Glutamatergic neuron (in vitro differentiated cells): Measurements from ENCODE around the gene CTLA4. TPM values are rescaled to one million over a fixed set of nuclear protein-coding genes. Genes with fewer than 3 reads are reported as not detected.
"Not testable (repeated sequence)": the region's sequence is repeated elsewhere in the genome, so short reads cannot be mapped to it uniquely, and the experiment has no call there.

Experiments
- DNase-seq: peaks from one replicate; pipeline ENCODE4 v3.0.0; 2022
- H3K27ac Mint-ChIP-seq: one replicate; pipeline ENCODE4 v1.8.0; 2020; ENCODE audit warnings: mild to moderate bottlenecking, mixed read lengths, inconsistent platforms; ENCODE audit not compliant: unreplicated experiment
- H3K27me3 Mint-ChIP-seq: one replicate; pipeline ENCODE4 v1.8.0; 2020; ENCODE audit warnings: mild to moderate bottlenecking, moderate library complexity, mixed read lengths, inconsistent platforms; ENCODE audit not compliant: unreplicated experiment
- H3K36me3 Mint-ChIP-seq: one replicate; pipeline ENCODE4 v1.8.0; 2020; ENCODE audit warnings: mild to moderate bottlenecking, mixed read lengths, inconsistent platforms; ENCODE audit not compliant: unreplicated experiment
- H3K4me1 Mint-ChIP-seq: one replicate; pipeline ENCODE4 v1.8.0; 2020; ENCODE audit warnings: mild to moderate bottlenecking, low read depth, mixed read lengths, inconsistent platforms; ENCODE audit not compliant: unreplicated experiment
- H3K4me3 Mint-ChIP-seq: one replicate; pipeline ENCODE4 v1.8.0; 2020; ENCODE audit warnings: mild to moderate bottlenecking, mixed read lengths, inconsistent platforms; ENCODE audit not compliant: unreplicated experiment
- H3K9me3 Mint-ChIP-seq: one replicate; pipeline ENCODE4 v1.8.0; 2020; ENCODE audit warnings: mild to moderate bottlenecking, moderate library complexity, mixed read lengths, inconsistent platforms; ENCODE audit not compliant: unreplicated experiment
- total RNA-seq: library from RNA; stranded (reverse); fragmentation: NEBNext Ultra II Directional; extraction: Animal tissue kit (Norgen Biotek cat#: 25700); gene quantifications from one replicate; pipeline ENCODE4 v1.2.1, GENCODE V29; 2021; ENCODE audit not compliant: unreplicated experiment
- TF ChIP-seq, protein P1 (sequence below): fragments of 200-600 bp; sonication (generic); IDR thresholded peaks from one replicate; pipeline ENCODE4 v1.5.0; 2021; ENCODE audit not compliant: partially characterized antibody, unreplicated experiment

The CTLA4 gene
- total RNA-seq, 1 donor from 2014 or later: not detected

DNA sequence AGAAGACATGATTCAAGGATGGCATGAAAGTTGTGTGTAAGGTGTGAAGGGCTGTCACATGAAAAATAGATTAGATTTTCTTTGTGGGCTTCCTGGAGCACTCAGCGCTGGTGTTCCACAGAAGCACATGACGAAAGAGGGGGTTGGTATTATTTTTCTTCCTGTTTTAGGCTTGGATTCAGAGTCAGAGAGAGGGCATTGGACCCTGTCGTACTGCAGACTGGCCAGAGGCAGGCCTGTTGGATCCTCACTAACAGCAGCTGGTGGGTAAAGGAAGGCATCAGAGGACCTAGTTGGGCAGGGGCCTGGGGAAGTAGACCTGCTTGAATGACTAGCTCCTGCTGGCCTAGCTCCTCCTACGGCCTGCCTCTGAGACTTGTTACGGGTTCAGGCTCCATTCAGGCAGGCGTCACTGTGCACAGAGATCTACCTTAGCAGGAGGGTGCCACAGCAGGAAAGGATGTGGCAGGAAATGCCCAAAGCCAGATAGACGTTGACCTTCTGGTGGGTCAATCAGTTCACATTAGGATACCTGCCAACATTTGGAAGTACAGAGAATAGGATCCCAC lies 13.1 kb downstream of the CTLA4 start:
- Mint-ChIP-seq H3K36me3 (no peaks in the 10 kb centered on the region), H3K27ac (no peak overlapping the region), H3K9me3 (no peaks in the 10 kb centered on the region), H3K4me3 (no peak overlapping the region), H3K4me1 (no peaks in the 10 kb centered on the region), H3K27me3 (no peaks in the 10 kb centered on the region)
- DNase-seq: no peak
- TF ChIP-seq, protein P1, sequence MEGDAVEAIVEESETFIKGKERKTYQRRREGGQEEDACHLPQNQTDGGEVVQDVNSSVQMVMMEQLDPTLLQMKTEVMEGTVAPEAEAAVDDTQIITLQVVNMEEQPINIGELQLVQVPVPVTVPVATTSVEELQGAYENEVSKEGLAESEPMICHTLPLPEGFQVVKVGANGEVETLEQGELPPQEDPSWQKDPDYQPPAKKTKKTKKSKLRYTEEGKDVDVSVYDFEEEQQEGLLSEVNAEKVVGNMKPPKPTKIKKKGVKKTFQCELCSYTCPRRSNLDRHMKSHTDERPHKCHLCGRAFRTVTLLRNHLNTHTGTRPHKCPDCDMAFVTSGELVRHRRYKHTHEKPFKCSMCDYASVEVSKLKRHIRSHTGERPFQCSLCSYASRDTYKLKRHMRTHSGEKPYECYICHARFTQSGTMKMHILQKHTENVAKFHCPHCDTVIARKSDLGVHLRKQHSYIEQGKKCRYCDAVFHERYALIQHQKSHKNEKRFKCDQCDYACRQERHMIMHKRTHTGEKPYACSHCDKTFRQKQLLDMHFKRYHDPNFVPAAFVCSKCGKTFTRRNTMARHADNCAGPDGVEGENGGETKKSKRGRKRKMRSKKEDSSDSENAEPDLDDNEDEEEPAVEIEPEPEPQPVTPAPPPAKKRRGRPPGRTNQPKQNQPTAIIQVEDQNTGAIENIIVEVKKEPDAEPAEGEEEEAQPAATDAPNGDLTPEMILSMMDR: no peak

DNA sequence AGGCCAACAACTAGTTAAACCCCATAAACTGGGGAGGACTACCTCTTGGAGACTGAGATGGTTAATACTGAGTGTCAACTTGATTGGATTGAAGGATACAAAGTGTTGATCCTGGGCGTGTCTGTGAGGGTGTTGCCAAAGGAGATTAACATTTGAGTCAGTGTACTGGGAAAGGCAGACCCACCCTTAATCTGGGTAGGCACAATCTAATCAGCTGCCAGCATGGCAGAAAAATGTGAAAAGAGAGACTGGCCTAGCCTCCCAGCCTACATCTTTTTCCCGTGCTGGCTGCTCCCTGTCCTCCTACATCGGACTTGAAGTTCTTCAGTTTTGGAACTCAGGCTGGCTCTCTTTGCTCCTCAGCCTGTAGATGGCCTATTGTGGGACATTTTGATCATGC lies 13.6 kb downstream of the CTLA4 start:
- not testable (repeated sequence) for H3K4me3 Mint-ChIP-seq, H3K27ac Mint-ChIP-seq, DNase-seq, H3K4me1 Mint-ChIP-seq, H3K9me3 Mint-ChIP-seq, H3K36me3 Mint-ChIP-seq, H3K27me3 Mint-ChIP-seq

DNA sequence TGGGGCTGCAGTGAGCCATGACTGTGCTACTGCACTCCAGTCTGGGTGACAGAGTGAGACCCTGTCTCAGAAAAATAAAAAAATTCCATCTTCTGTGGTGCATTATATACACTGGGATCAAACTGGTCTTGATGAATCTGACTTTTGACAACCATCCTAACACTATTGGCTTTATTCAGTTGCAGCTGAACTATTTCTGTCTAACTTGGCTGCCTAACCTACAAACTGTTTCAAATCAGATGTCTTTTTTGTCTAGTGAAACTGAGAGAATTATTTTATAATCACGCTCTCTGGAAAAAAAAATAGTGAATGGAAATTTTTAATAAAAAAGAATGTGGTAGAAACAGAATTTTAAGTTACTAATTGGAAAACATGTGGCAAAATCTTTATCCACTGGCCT lies 15.0 kb downstream of the CTLA4 start:
- TF ChIP-seq, protein P1: no peak
- DNase-seq: no peak
- Mint-ChIP-seq H3K9me3 (no peaks in the 10 kb centered on the region), H3K4me1 (no peaks in the 10 kb centered on the region), H3K27ac (no peak overlapping the region), H3K4me3 (no peak overlapping the region), H3K36me3 (no peaks in the 10 kb centered on the region), H3K27me3 (no peaks in the 10 kb centered on the region)

DNA sequence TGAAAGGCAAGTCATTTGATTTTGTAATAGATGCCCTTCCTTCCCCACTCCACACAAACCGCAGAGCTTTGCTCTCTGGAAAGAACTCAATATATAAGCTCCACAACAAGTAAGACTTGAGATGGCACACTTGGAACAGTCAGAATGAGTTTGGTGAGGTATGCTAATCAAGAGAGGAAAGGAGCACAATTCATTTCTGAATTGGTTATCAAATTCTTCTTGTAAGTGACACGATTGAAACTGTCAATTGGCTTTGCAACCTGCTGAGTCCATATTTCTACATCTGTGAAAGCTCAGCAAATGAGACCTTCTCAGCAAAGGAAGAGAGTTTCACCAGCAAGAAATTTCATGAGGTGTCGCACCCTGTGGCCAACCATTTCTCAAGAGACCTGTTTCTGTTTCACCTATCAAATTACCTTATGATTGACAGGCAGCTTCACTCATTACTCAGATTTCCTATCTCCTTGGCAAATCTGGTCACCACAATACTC lies 19.1 kb downstream of the CTLA4 start:
- Mint-ChIP-seq H3K4me1 (no peaks in the 10 kb centered on the region), H3K4me3 (no peak overlapping the region), H3K36me3 (no peaks in the 10 kb centered on the region), H3K27me3 (no peaks in the 10 kb centered on the region), H3K9me3 (no peaks in the 10 kb centered on the region), H3K27ac (no peak overlapping the region)
- TF ChIP-seq, protein P1: no peak
- DNase-seq: no peak

DNA sequence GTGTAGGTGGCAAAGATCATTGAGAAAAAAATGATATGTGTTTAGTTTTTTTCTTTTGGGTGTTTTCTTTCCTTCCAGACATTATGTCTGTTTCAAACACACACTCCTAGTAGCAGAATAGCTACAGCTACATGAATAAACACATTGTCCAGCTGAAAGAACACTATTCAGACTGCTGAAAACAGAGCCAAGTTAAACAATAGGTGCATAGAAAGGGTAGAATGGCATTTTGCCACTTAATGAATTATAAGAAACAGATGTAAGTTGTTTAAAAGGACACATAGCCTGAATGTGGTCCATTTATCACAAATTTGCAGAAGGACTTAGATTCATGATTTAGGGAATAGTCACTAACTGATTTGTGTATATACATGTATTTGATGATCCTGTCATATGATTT lies 20.1 kb downstream of the CTLA4 start:
- Mint-ChIP-seq H3K4me1 (no peaks in the 10 kb centered on the region), H3K27ac (no peak overlapping the region), H3K27me3 (no peaks in the 10 kb centered on the region), H3K4me3 (no peak overlapping the region), H3K36me3 (no peaks in the 10 kb centered on the region), H3K9me3 (no peaks in the 10 kb centered on the region)
- TF ChIP-seq, protein P1: no peak
- no peak for DNase-seq

DNA sequence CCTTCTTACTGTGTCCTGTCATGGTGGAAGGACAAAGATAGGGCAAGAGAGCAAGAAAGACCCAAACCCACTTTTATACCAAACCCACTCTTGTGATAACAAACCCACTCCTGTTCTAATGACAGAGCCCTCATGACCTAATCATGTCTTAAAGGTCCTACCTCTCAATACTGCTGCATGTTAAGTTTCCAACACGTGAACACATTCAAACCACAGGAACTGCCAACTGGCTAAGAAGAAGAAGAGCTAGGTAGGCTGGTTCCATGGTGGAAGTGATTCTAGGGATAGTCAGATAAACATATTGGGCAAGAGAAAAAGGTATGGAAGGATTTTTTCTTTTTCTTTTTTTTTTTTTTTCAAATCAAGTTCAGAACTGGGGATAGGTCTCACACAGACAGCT lies 22.0 kb downstream of the CTLA4 start:
- Mint-ChIP-seq H3K27ac (no peak overlapping the region), H3K9me3 (no peaks in the 10 kb centered on the region), H3K4me3 (no peak overlapping the region), H3K27me3 (peaks cover 2% of the 10 kb centered on the region), H3K36me3 (no peaks in the 10 kb centered on the region), H3K4me1 (no peaks in the 10 kb centered on the region)
- DNase-seq: no peak
- TF ChIP-seq, protein P1: no peak
